ENCODE measurements around the gene CMTM1. TPM values are rescaled to one million over a fixed set of nuclear protein-coding genes. Genes with fewer than 3 reads are reported as not detected.
"Not testable (repeated sequence)": the region's sequence is repeated elsewhere in the genome, so short reads cannot be mapped to it uniquely, and the experiment has no call there.

The CMTM1 gene
- total and polyA plus RNA-seq, 2 experiments from 2014 or later, result 1.4 to 1.8 TPM

DNA sequence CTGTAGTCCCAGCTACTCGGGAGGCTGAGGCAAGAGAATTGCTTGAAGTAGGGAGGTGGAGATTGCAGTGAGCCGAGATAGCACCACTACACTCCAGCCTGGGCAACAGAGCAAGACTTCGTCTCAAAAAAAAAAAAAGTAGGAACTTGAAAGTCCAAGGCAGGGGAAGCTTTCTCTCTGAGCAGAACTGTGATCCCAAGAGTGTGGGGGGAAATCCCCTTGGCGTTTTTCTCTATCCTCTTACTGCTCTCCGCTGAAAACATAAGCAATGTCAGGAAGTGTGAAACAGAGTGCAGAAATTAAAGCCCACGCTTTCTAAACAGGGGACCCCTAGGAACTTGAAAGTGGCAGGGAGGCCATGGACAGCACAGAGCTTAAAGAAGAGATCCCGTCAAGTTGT lies 28.5 kb downstream of the CMTM1 start:
- no peaks in the 10 kb centered on the region for H3K79me2 ChIP-seq
- no peak overlapping the region for H3K27ac ChIP-seq
- no peaks in the 10 kb centered on the region for H3K27me3 ChIP-seq
- TF ChIP-seq, protein P1, sequence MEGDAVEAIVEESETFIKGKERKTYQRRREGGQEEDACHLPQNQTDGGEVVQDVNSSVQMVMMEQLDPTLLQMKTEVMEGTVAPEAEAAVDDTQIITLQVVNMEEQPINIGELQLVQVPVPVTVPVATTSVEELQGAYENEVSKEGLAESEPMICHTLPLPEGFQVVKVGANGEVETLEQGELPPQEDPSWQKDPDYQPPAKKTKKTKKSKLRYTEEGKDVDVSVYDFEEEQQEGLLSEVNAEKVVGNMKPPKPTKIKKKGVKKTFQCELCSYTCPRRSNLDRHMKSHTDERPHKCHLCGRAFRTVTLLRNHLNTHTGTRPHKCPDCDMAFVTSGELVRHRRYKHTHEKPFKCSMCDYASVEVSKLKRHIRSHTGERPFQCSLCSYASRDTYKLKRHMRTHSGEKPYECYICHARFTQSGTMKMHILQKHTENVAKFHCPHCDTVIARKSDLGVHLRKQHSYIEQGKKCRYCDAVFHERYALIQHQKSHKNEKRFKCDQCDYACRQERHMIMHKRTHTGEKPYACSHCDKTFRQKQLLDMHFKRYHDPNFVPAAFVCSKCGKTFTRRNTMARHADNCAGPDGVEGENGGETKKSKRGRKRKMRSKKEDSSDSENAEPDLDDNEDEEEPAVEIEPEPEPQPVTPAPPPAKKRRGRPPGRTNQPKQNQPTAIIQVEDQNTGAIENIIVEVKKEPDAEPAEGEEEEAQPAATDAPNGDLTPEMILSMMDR (IDR thresholded peaks at IDR 0.05; ENCODE audit: poor library complexity), result no peak
- no peak for TF ChIP-seq EZH2 (IDR thresholded peaks at IDR 0.05; ENCODE audit: borderline replicate concordance)
- TF ChIP-seq EZH2phosphoT487 (IDR thresholded peaks at IDR 0.05; ENCODE audit: low read depth, severe bottlenecking, unreplicated experiment), result no peak
- H3K4me3 ChIP-seq, result no peak overlapping the region
- no peaks in the 10 kb centered on the region for H3K4me1 ChIP-seq (ENCODE audit: insufficient read depth)
- H2AFZ ChIP-seq, result no peak overlapping the region
- H3K9me3 ChIP-seq (ENCODE audit: low read depth), result no peaks in the 10 kb centered on the region
- H3K9me2 ChIP-seq (replicated peaks; ENCODE audit: insufficient read depth), result no peaks in the 10 kb centered on the region
- no peaks in the 10 kb centered on the region for H4K20me1 ChIP-seq (ENCODE audit: insufficient read depth, poor library complexity, severe bottlenecking)
- no peak overlapping the region for H3K4me2 ChIP-seq
- 82% methylated on average over 7 of the region's 7 CpGs for WGBS (ENCODE audit: low lambda C conversion rate, missing lambda C conversion rate)
- no peaks in the 10 kb centered on the region for H3K36me3 ChIP-seq (replicated peaks; ENCODE audit: insufficient read depth, low read depth)
- no peak for DNase-seq (ENCODE audit: low spot score)

DNA sequence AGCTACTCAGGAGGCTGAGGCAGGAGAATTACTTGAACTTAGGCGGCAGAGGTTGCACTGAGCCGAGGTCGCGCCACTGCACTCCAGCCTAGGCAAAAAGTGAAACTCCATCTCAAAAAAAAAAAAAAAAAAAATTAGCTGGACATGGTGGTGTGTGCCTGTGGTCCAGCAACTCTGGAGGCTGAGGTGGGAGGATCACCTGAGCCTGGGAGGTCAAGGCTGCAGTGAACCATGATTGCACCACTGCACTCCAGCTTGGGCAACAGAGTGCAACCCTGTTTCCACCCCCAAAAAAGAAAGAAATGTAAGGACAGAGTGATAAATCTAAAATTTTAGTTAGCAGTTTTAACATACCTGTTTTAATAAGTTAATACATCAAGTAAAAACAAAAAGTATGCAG lies 30.3 kb downstream of the CMTM1 start:
- not testable (repeated sequence) for H3K9me3 ChIP-seq (ENCODE audit: low read depth); H3K4me3 ChIP-seq; H3K9me2 ChIP-seq (replicated peaks; ENCODE audit: insufficient read depth); H3K4me1 ChIP-seq (ENCODE audit: insufficient read depth); H4K20me1 ChIP-seq (ENCODE audit: insufficient read depth, poor library complexity, severe bottlenecking); H3K27ac ChIP-seq; H3K4me2 ChIP-seq; H3K79me2 ChIP-seq; DNase-seq (ENCODE audit: low spot score); H3K36me3 ChIP-seq (replicated peaks; ENCODE audit: insufficient read depth, low read depth); H2AFZ ChIP-seq; H3K27me3 ChIP-seq
- 99% methylated on average over 4 of the region's 4 CpGs for WGBS (ENCODE audit: low lambda C conversion rate, missing lambda C conversion rate)

DNA sequence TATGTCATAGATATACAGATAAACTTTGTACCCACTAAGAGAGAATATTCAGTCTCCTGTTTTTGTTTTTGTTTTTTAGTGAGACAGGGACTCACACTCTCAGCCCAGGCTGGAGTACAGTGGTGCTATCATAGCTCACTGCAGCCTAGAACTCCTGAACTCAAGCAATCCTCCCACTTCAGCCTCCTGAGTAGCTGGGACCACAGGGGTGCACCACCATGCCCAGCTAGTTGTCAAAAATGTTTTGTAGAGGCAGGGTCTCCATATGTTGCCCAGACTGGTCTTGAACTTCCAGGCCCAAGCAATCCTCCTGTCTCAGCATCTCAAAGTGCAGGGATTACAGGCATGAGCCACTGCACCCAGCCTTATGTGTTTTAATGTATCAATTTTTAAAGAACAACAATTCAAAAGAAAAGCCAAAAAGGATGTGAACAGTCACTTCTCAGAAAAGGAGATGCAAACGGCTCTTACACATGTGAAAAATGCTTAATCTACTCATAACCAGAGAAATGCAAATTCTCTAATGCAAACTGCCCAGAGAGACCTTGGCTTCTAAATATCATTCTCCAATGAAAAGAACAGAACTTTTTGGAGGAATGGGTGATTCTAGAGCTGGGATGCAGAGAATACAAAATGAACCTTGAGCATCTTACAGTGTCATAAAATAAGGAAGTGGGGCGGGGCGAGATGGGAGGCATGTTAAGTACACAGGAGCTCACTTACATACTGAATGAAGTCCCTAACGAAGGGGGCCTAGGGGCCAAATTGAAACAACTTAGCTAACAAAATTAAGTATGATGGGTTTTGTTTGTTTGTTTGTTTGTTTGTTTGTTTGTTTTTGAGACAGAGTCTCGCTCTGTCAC lies 31.0 kb downstream of the CMTM1 start:
- Histone ChIP-seq H4K20me1 (ENCODE audit: insufficient read depth, poor library complexity, severe bottlenecking) (no peaks in the 10 kb centered on the region), H2AFZ (no peak overlapping the region), H3K9me2 (replicated peaks; ENCODE audit: insufficient read depth) (no peaks in the 10 kb centered on the region), H3K36me3 (replicated peaks; ENCODE audit: insufficient read depth, low read depth) (no peaks in the 10 kb centered on the region), H3K9me3 (ENCODE audit: low read depth) (no peaks in the 10 kb centered on the region), H3K4me3 (no peak overlapping the region), H3K4me2 (no peak overlapping the region), H3K27ac (no peak overlapping the region), H3K4me1 (ENCODE audit: insufficient read depth) (no peaks in the 10 kb centered on the region), H3K27me3 (no peaks in the 10 kb centered on the region), H3K79me2 (no peaks in the 10 kb centered on the region)
- TF ChIP-seq, protein P1 (IDR thresholded peaks at IDR 0.05; ENCODE audit: poor library complexity), result no peak
- no peak for TF ChIP-seq EZH2 (IDR thresholded peaks at IDR 0.05; ENCODE audit: borderline replicate concordance)
- TF ChIP-seq EZH2phosphoT487 (IDR thresholded peaks at IDR 0.05; ENCODE audit: low read depth, severe bottlenecking, unreplicated experiment), result no peak
- 95% methylated on average over 5 of the region's 5 CpGs for WGBS (ENCODE audit: low lambda C conversion rate, missing lambda C conversion rate)
- no peak for DNase-seq (ENCODE audit: low spot score)

DNA sequence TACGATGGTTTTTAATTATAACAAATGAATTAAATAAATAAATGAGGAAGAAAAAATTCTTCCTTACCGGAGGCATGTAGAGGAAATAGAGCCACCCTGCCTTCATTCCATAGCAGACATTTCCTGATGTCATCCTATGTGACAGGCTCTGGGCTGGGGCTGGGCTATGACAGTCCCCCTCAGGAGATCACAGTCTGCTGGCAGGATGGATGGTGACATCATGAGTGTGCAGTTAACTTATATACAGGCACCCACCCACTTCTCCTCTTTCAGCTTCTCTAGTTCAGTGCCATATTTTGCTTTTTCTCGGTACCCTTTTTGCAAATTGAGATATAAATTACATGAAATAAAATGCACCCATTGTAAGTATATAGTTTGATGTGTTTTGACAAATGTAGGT lies 31.9 kb downstream of the CMTM1 start:
- DNase-seq (ENCODE audit: low spot score), result no peak
- no peak overlapping the region for H2AFZ ChIP-seq
- no peaks in the 10 kb centered on the region for H3K4me1 ChIP-seq (ENCODE audit: insufficient read depth)
- H3K9me3 ChIP-seq (ENCODE audit: low read depth), result no peaks in the 10 kb centered on the region
- no peak overlapping the region for H3K27ac ChIP-seq
- H3K9me2 ChIP-seq (replicated peaks; ENCODE audit: insufficient read depth), result no peaks in the 10 kb centered on the region
- TF ChIP-seq, protein P1 (IDR thresholded peaks at IDR 0.05; ENCODE audit: poor library complexity), result no peak
- TF ChIP-seq EZH2phosphoT487 (IDR thresholded peaks at IDR 0.05; ENCODE audit: low read depth, severe bottlenecking, unreplicated experiment) (no peak), EZH2 (IDR thresholded peaks at IDR 0.05; ENCODE audit: borderline replicate concordance) (no peak)
- H4K20me1 ChIP-seq (ENCODE audit: insufficient read depth, poor library complexity, severe bottlenecking), result no peaks in the 10 kb centered on the region
- H3K4me3 ChIP-seq, result no peak overlapping the region
- 87% methylated on average over 3 of the region's 3 CpGs for WGBS (ENCODE audit: low lambda C conversion rate, missing lambda C conversion rate)
- H3K27me3 ChIP-seq, result no peaks in the 10 kb centered on the region
- no peaks in the 10 kb centered on the region for H3K36me3 ChIP-seq (replicated peaks; ENCODE audit: insufficient read depth, low read depth)
- no peaks in the 10 kb centered on the region for H3K79me2 ChIP-seq
- H3K4me2 ChIP-seq, result no peak overlapping the region

All from hepatocyte (in vitro differentiated cells).